ENCODE measurements around the gene CDH4.

DNA sequence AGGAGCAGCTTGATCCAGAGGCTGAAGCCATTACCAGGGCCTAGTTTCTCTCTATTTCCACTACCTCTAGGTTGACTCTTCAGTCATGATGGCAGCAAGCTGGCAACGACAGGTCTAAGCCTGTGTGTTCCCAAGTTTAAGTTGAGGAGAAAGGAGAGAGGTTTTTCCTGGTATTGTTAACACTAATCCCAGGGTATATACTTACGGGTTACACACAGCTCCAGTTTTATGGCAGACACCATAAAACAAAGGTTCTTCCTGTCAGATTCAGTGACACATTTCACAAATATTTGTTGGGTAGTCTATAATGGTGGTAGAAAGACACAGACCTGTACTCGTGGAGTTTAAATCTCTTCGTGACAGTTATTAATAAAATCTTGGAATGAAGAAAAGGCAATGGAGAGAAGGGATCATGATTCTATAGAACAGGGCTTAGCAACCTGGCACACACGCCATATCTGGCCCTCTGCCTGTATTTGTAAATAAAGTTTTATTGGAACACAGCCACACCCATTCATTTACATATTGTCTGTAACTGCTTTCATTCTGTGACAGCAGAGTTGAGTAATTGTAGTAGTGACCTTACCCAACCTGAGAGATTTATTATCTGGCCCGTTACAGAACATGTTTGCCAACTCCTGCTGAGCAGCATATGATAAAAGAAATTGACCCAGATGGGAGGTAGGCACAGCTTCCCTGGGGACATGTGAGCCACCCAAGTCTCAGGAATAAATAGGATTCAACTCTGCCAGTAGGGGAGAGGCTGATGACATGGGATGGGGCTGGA, 323.3 kb downstream of the CDH4 start:
- TF ChIP-seq, protein P1, sequence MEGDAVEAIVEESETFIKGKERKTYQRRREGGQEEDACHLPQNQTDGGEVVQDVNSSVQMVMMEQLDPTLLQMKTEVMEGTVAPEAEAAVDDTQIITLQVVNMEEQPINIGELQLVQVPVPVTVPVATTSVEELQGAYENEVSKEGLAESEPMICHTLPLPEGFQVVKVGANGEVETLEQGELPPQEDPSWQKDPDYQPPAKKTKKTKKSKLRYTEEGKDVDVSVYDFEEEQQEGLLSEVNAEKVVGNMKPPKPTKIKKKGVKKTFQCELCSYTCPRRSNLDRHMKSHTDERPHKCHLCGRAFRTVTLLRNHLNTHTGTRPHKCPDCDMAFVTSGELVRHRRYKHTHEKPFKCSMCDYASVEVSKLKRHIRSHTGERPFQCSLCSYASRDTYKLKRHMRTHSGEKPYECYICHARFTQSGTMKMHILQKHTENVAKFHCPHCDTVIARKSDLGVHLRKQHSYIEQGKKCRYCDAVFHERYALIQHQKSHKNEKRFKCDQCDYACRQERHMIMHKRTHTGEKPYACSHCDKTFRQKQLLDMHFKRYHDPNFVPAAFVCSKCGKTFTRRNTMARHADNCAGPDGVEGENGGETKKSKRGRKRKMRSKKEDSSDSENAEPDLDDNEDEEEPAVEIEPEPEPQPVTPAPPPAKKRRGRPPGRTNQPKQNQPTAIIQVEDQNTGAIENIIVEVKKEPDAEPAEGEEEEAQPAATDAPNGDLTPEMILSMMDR (IDR thresholded peaks at IDR 0.05; ENCODE audit: borderline replicate concordance, extremely low read depth, low read length, poor library complexity, severe bottlenecking) = no peak
- no peak for TF ChIP-seq EZH2 (IDR thresholded peaks at IDR 0.05; ENCODE audit: borderline replicate concordance, low read depth, low read length, severe bottlenecking)
